Uterus (tissue), 2 donors: ENCODE data around the gene TFEB.

ENCODE experiments used
- POLR2A ChIP-seq, 2 donors: fragments of 450-650 bp; IDR thresholded peaks; one replicate each; pipeline ENCODE4 v1.6.1; 2016; ENCODE audit warnings: antibody characterized with exemption in 2 of 2, mild to moderate bottlenecking in 1 of 2, moderate library complexity in 1 of 2
- TF ChIP-seq, protein P1 (sequence below), 4 experiments: fragments of 200-600 bp in 2 of 4; fragments of 450-650 bp in 2 of 4; sonication (generic) in 2 of 4; IDR thresholded peaks; one replicate each; pipeline ENCODE4 v1.5.1; 2016 to 2019; ENCODE audit warnings: antibody characterized with exemption in 4 of 4, mild to moderate bottlenecking in 2 of 4, moderate library complexity in 1 of 4

GRCh38 chr6:41716516-41717391 is 18.7 kb downstream of the TFEB start:
- TF ChIP-seq POLR2A (IDR thresholded peaks at IDR 0.05) = no peak
- TF ChIP-seq, protein P1, sequence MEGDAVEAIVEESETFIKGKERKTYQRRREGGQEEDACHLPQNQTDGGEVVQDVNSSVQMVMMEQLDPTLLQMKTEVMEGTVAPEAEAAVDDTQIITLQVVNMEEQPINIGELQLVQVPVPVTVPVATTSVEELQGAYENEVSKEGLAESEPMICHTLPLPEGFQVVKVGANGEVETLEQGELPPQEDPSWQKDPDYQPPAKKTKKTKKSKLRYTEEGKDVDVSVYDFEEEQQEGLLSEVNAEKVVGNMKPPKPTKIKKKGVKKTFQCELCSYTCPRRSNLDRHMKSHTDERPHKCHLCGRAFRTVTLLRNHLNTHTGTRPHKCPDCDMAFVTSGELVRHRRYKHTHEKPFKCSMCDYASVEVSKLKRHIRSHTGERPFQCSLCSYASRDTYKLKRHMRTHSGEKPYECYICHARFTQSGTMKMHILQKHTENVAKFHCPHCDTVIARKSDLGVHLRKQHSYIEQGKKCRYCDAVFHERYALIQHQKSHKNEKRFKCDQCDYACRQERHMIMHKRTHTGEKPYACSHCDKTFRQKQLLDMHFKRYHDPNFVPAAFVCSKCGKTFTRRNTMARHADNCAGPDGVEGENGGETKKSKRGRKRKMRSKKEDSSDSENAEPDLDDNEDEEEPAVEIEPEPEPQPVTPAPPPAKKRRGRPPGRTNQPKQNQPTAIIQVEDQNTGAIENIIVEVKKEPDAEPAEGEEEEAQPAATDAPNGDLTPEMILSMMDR (IDR thresholded peaks at IDR 0.05) = no peak
